Measurements from ENCODE around the gene CCDC71L.

GRCh38 chr7:106621393-106622132 is 39.4 kb downstream of the CCDC71L start:
- no peak for TF ChIP-seq CTCF (conservative IDR thresholded peaks at IDR 0.05)
- no peak for TF ChIP-seq ZFX (IDR thresholded peaks at IDR 0.05)
